Measurements from ENCODE around the gene CDH4. TPM values are rescaled to one million over a fixed set of nuclear protein-coding genes. Genes with fewer than 3 reads are reported as not detected.

Gene CDH4
- total and polyA plus RNA-seq, 2 donors (not counting 1 experiment from before 2014, with no cell fraction given): not detected

- H3K9me3 ChIP-seq (ENCODE audit: control extremely low read depth in 1 of 3, control insufficient read depth in 2 of 3, insufficient read depth in 1 of 3, low read length in 2 of 3): peaks cover 0 to 89% (median 3%) of the 10 kb centered on the region in 3 donors
These were observed 345.9 kb downstream of the CDH4 start for GRCh38 chr20:61597996-61598395.

DNA sequence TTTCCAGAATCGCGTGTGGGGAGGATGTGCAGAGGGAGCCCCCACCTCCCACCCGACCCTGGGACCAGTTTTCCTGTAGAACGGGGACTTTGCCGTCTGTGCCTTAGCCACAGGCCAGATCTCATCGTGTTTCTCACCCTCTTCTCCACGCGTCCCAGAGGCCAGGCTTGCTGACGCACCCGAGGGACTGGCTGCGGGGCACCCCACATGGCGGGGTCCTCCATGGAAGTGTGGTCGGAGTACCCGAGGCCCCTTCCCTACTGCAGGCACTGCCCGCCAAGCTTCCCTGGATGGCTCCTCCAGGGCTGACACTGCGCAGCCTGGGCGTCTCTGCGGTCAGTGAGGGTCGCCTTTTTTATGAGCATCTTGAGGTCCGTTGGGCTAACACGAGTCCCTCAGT lies 346.5 kb downstream of the CDH4 start:
- no peak overlapping the region for H2AFZ ChIP-seq (ENCODE audit: insufficient read depth, low read depth, low read length, poor library complexity, severe bottlenecking)
- no peaks in the 10 kb centered on the region for H3K36me3 ChIP-seq (replicated peaks in 1 of 2; ENCODE audit: control extremely low read depth in 1 of 2, control insufficient read depth in 1 of 2, extremely low read depth in 1 of 2, insufficient read depth in 2 of 2, low read length in 1 of 2)
- H4K20me1 ChIP-seq (ENCODE audit: control insufficient read depth, insufficient read depth, low read length, poor library complexity, severe bottlenecking): no peaks in the 10 kb centered on the region
- no peaks in the 10 kb centered on the region for H3K4me1 Mint-ChIP-seq
- no peaks in the 10 kb centered on the region for H3K27me3 ChIP-seq (replicated peaks in 1 of 4; ENCODE audit: control extremely low read depth in 1 of 4, control insufficient read depth in 3 of 4, insufficient read depth in 4 of 4, low read length in 3 of 4)
- no peak overlapping the region for H3K9ac ChIP-seq (ENCODE audit: low read length)
- ChIA-PET CTCF (no interaction called here), POLR2A (no interaction called here)
- no peak overlapping the region for H3K4me2 ChIP-seq (replicated peaks; ENCODE audit: low read depth, low read length, poor library complexity, severe bottlenecking)
- H3K27me3 Mint-ChIP-seq: no peaks in the 10 kb centered on the region
- H3K9me3 ChIP-seq (ENCODE audit: control extremely low read depth in 1 of 3, control insufficient read depth in 2 of 3, insufficient read depth in 1 of 3, low read length in 2 of 3): peaks cover 0 to 92% (median 3%) of the 10 kb centered on the region in 3 donors
- H3K9me3 Mint-ChIP-seq (ENCODE audit: insufficient read depth): peaks cover 8% of the 10 kb centered on the region
- no peaks in the 10 kb centered on the region for H3K4me1 ChIP-seq (ENCODE audit: control insufficient read depth in 2 of 2, insufficient read depth in 2 of 2, low read length in 2 of 2)
- H3K27ac Mint-ChIP-seq: no peak overlapping the region
- ATAC-seq (ENCODE audit: low read depth): no peak
- no peak overlapping the region for H3K4me3 Mint-ChIP-seq
- TF ChIP-seq, protein P1, sequence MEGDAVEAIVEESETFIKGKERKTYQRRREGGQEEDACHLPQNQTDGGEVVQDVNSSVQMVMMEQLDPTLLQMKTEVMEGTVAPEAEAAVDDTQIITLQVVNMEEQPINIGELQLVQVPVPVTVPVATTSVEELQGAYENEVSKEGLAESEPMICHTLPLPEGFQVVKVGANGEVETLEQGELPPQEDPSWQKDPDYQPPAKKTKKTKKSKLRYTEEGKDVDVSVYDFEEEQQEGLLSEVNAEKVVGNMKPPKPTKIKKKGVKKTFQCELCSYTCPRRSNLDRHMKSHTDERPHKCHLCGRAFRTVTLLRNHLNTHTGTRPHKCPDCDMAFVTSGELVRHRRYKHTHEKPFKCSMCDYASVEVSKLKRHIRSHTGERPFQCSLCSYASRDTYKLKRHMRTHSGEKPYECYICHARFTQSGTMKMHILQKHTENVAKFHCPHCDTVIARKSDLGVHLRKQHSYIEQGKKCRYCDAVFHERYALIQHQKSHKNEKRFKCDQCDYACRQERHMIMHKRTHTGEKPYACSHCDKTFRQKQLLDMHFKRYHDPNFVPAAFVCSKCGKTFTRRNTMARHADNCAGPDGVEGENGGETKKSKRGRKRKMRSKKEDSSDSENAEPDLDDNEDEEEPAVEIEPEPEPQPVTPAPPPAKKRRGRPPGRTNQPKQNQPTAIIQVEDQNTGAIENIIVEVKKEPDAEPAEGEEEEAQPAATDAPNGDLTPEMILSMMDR (IDR thresholded peaks at IDR 0.05): no peak
- TF ChIP-seq EZH2 (IDR thresholded peaks at IDR 0.05; ENCODE audit: borderline replicate concordance, insufficient read depth, low read depth, low read length, poor library complexity, severe bottlenecking): no peak
- H3K4me3 ChIP-seq (ENCODE audit: control extremely low read depth in 1 of 5, extremely low read depth in 1 of 5, insufficient read depth in 1 of 5, low read depth in 2 of 5, low read length in 4 of 5): no peak overlapping the region
- no peak for DNase-seq
- intact Hi-C loops (cut with micrococcal nuclease): no loop called here
- no peak overlapping the region for H3K27ac ChIP-seq (ENCODE audit: low read length in 2 of 2)
- H3K79me2 ChIP-seq (ENCODE audit: control insufficient read depth, insufficient read depth, low read length): no peaks in the 10 kb centered on the region
- WGBS (ENCODE audit: insufficient coverage): 87% methylated on average over 21 of the region's 21 CpGs

More at GRCh38 chr20:61597996-61598395, 345.9 kb downstream of the CDH4 start:
- H3K9ac ChIP-seq (ENCODE audit: low read length): no peak overlapping the region
- Mint-ChIP-seq H3K27me3 (no peaks in the 10 kb centered on the region), H3K27ac (no peak overlapping the region), H3K9me3 (ENCODE audit: insufficient read depth) (peaks cover 12% of the 10 kb centered on the region), H3K4me3 (no peak overlapping the region), H3K4me1 (no peaks in the 10 kb centered on the region)
- H3K36me3 ChIP-seq (replicated peaks in 1 of 2; ENCODE audit: control extremely low read depth in 1 of 2, control insufficient read depth in 1 of 2, extremely low read depth in 1 of 2, insufficient read depth in 2 of 2, low read length in 1 of 2): no peaks in the 10 kb centered on the region
- no peaks in the 10 kb centered on the region for H3K4me1 ChIP-seq (ENCODE audit: control insufficient read depth in 2 of 2, insufficient read depth in 2 of 2, low read length in 2 of 2)
- no peak overlapping the region for H2AFZ ChIP-seq (ENCODE audit: insufficient read depth, low read depth, low read length, poor library complexity, severe bottlenecking)
- ChIA-PET POLR2A (no interaction called here), CTCF (no interaction called here)
- 77% methylated on average over 7 of the region's 7 CpGs for WGBS (ENCODE audit: insufficient coverage)
- ATAC-seq (ENCODE audit: low read depth): no peak
- no peak overlapping the region for H3K27ac ChIP-seq (ENCODE audit: low read length in 2 of 2)
- no peak overlapping the region for H3K4me3 ChIP-seq (ENCODE audit: control extremely low read depth in 1 of 5, extremely low read depth in 1 of 5, insufficient read depth in 1 of 5, low read depth in 2 of 5, low read length in 4 of 5)
- no peak overlapping the region for H3K4me2 ChIP-seq (replicated peaks; ENCODE audit: low read depth, low read length, poor library complexity, severe bottlenecking)
- intact Hi-C loops (cut with micrococcal nuclease): no loop called here
- no peaks in the 10 kb centered on the region for H4K20me1 ChIP-seq (ENCODE audit: control insufficient read depth, insufficient read depth, low read length, poor library complexity, severe bottlenecking)
- TF ChIP-seq EZH2 (IDR thresholded peaks at IDR 0.05; ENCODE audit: borderline replicate concordance, insufficient read depth, low read depth, low read length, poor library complexity, severe bottlenecking): no peak
- TF ChIP-seq, protein P1 (IDR thresholded peaks at IDR 0.05): no peak
- no peak for DNase-seq
- H3K27me3 ChIP-seq (replicated peaks in 1 of 4; ENCODE audit: control extremely low read depth in 1 of 4, control insufficient read depth in 3 of 4, insufficient read depth in 4 of 4, low read length in 3 of 4): no peaks in the 10 kb centered on the region
- no peaks in the 10 kb centered on the region for H3K79me2 ChIP-seq (ENCODE audit: control insufficient read depth, insufficient read depth, low read length)

Measured in B cell (primary cell).